Peyer's patch (tissue), 4 donors: ENCODE data around the gene ITGB4.

ENCODE experiments used
- POLR2A ChIP-seq, 2 donors: fragments of 450-650 bp; IDR thresholded peaks; one replicate each; pipeline ENCODE4 v1.5.1; 2017; ENCODE audit warnings: antibody characterized with exemption in 2 of 2, mild to moderate bottlenecking in 2 of 2, moderate library complexity in 2 of 2
- TF ChIP-seq, protein P1 (sequence below), 6 experiments: fragments of 450-650 bp in 4 of 6; fragments of 200-600 bp in 2 of 6; sonication (generic) in 1 of 6; IDR thresholded peaks; one replicate each; pipeline ENCODE4 v1.5.1; 2017 to 2019; ENCODE audit warnings: antibody characterized with exemption in 6 of 6, mild to moderate bottlenecking in 3 of 6, moderate library complexity in 1 of 6

DNA sequence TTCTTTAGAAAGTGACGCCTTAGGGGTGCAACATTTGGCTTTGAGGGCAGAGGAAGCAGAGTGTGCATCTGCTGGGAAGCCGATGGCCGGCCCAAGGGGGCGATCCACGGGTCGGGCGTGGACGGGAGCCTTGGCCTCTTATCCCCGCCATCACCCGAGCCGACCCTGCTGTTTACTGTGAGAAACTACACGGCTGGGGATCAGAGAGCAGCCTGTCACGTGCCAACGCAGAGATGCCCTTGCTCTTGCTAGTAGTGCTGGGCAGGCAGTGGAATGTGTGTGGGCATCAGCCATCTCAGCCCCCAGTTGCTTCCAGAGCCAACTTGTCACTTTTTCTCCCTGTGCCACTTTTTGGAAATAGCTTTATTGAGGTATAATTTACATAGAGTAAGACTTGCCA is 26.7 kb upstream of the ITGB4 start:
- TF ChIP-seq POLR2A (IDR thresholded peaks at IDR 0.05), result no peak
- TF ChIP-seq, protein P1, sequence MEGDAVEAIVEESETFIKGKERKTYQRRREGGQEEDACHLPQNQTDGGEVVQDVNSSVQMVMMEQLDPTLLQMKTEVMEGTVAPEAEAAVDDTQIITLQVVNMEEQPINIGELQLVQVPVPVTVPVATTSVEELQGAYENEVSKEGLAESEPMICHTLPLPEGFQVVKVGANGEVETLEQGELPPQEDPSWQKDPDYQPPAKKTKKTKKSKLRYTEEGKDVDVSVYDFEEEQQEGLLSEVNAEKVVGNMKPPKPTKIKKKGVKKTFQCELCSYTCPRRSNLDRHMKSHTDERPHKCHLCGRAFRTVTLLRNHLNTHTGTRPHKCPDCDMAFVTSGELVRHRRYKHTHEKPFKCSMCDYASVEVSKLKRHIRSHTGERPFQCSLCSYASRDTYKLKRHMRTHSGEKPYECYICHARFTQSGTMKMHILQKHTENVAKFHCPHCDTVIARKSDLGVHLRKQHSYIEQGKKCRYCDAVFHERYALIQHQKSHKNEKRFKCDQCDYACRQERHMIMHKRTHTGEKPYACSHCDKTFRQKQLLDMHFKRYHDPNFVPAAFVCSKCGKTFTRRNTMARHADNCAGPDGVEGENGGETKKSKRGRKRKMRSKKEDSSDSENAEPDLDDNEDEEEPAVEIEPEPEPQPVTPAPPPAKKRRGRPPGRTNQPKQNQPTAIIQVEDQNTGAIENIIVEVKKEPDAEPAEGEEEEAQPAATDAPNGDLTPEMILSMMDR (IDR thresholded peaks at IDR 0.05), result no peak
